Measurements from ENCODE around the gene APOM. TPM values are rescaled to one million over a fixed set of nuclear protein-coding genes. Genes with fewer than 3 reads are reported as not detected.

Gene APOM
- total RNA-seq, 1 experiment from 2014 or later = 3.5 TPM

- TF ChIP-seq ZNF532 (CRISPR knock-in tag; IDR thresholded peaks at IDR 0.05; ENCODE audit: borderline replicate concordance) (no peak), PRRX2 (CRISPR knock-in tag; IDR thresholded peaks at IDR 0.05) (no peak), ZNF416 (CRISPR knock-in tag; IDR thresholded peaks at IDR 0.05) (no peak), FOXK1 (CRISPR knock-in tag; IDR thresholded peaks at IDR 0.05) (no peak), ZNF138 (CRISPR knock-in tag; conservative IDR thresholded peaks at IDR 0.05) (no peak), ZNF425 (CRISPR knock-in tag; conservative IDR thresholded peaks at IDR 0.05) (no peak), ZNF317 (CRISPR knock-in tag; IDR thresholded peaks at IDR 0.05; ENCODE audit: borderline replicate concordance, low read depth) (no peak)
- TF ChIP-seq, protein P1, sequence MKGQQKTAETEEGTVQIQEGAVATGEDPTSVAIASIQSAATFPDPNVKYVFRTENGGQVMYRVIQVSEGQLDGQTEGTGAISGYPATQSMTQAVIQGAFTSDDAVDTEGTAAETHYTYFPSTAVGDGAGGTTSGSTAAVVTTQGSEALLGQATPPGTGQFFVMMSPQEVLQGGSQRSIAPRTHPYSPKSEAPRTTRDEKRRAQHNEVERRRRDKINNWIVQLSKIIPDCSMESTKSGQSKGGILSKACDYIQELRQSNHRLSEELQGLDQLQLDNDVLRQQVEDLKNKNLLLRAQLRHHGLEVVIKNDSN (CRISPR knock-in tag; IDR thresholded peaks at IDR 0.05) = no peak
Measured at GRCh38 chr6:31663961-31664789, 8.5 kb downstream of the APOM start (continued).

- ChIA-PET CTCF (interaction anchor here (0.5 to 1.8 kb wide), 13 partner anchors 12 to 127 kb away, joined by 3 to 7 read pairs (median 4); partner anchors contain the start of genes ATP6V1G2, BAG6 and DDAH2), POLR2A (interaction anchor here (0.8 to 1.6 kb wide), 13 partner anchors 11 to 198 kb away, joined by 3 to 9 read pairs (median 3); partner anchors contain the start of genes ABHD16A, BAG6, DDAH2 and DDX39B)
- H3K27ac Mint-ChIP-seq = peak within 1 kb of the TSS; percentile 98
- H3K4me1 Mint-ChIP-seq = peaks cover 34% of the 10 kb centered on the region
- no peaks in the 10 kb centered on the region for H3K27me3 Mint-ChIP-seq (ENCODE audit: low read depth)
- H3K9me3 Mint-ChIP-seq = no peaks in the 10 kb centered on the region
- peak; percentile 12 for ATAC-seq
- peak within 1 kb of the TSS; percentile 91 for H3K4me3 Mint-ChIP-seq
- DNase-seq (ENCODE audit: low spot score) = peak; percentile 64
- H3K36me3 Mint-ChIP-seq = peaks cover 54% of the 10 kb centered on the region
- no peak for TF ChIP-seq GABPB1 (CRISPR knock-in tag; IDR thresholded peaks at IDR 0.05)
- peak; percentile 20; the same call in 1 of the 2 replicates for TF ChIP-seq CREM (CRISPR knock-in tag; IDR thresholded peaks at IDR 0.05)
- 0 out of 2 replicates have a peak, but pooled peaks have one; percentile 11 for TF ChIP-seq JUN (CRISPR knock-in tag; IDR thresholded peaks at IDR 0.05)
- TF ChIP-seq ZBTB43 (CRISPR knock-in tag; IDR thresholded peaks at IDR 0.05) = no peak
- no peak for TF ChIP-seq CBFB (CRISPR knock-in tag; IDR thresholded peaks at IDR 0.05; ENCODE audit: low read depth)
- no peak for TF ChIP-seq ZNF121 (CRISPR knock-in tag; IDR thresholded peaks at IDR 0.05)
- TF ChIP-seq, protein P2, sequence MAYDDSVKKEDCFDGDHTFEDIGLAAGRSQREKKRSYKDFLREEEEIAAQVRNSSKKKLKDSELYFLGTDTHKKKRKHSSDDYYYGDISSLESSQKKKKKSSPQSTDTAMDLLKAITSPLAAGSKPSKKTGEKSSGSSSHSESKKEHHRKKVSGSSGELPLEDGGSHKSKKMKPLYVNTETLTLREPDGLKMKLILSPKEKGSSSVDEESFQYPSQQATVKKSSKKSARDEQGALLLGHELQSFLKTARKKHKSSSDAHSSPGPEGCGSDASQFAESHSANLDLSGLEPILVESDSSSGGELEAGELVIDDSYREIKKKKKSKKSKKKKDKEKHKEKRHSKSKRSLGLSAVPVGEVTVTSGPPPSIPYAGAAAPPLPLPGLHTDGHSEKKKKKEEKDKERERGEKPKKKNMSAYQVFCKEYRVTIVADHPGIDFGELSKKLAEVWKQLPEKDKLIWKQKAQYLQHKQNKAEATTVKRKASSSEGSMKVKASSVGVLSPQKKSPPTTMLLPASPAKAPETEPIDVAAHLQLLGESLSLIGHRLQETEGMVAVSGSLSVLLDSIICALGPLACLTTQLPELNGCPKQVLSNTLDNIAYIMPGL (CRISPR knock-in tag; IDR thresholded peaks at IDR 0.05) = 0 out of 2 replicates have a peak, but pooled peaks have one; percentile 12
- no peak for TF ChIP-seq PRRX2 (CRISPR knock-in tag; IDR thresholded peaks at IDR 0.05)
- TF ChIP-seq, protein P3, sequence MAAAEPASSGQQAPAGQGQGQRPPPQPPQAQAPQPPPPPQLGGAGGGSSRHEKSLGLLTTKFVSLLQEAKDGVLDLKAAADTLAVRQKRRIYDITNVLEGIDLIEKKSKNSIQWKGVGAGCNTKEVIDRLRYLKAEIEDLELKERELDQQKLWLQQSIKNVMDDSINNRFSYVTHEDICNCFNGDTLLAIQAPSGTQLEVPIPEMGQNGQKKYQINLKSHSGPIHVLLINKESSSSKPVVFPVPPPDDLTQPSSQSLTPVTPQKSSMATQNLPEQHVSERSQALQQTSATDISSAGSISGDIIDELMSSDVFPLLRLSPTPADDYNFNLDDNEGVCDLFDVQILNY (CRISPR knock-in tag; IDR thresholded peaks at IDR 0.05) = 0 out of 2 replicates have a peak, but pooled peaks have one; percentile 5
- 0 out of 2 replicates have a peak, but pooled peaks have one; percentile 36 for TF ChIP-seq TEAD1 (CRISPR knock-in tag; IDR thresholded peaks at IDR 0.05)
- no peak for TF ChIP-seq ESRRA (CRISPR knock-in tag; IDR thresholded peaks at IDR 0.05; ENCODE audit: borderline replicate concordance)
- no peak for TF ChIP-seq NR1H2 (CRISPR knock-in tag; IDR thresholded peaks at IDR 0.05)
- no peak for TF ChIP-seq ATF3 (CRISPR knock-in tag; conservative IDR thresholded peaks at IDR 0.05)
Measured at GRCh38 chr6:31664790-31665500, 9.3 kb downstream of the APOM start, which contains the start of gene GPANK1. GPANK1 (minus strand) TSS chr6:31664997; CDS start chr6:31664478, 519 bp downstream.
